Measurements from ENCODE around the gene B2M.

GRCh38 chr15:44763848-44764247 is 52.5 kb downstream of the B2M start:
- no peak for TF ChIP-seq CTCF (IDR thresholded peaks at IDR 0.05; ENCODE audit: low read length)
- TF ChIP-seq EZH2 (optimal IDR thresholded peaks at IDR 0.05; ENCODE audit: low read depth, low read length), result no peak

Measured in MM.1S (cell line).